NCI-H345 (cell line): ENCODE data around the gene DIP2C.

Experiments used
- DNase-seq: peaks from one replicate; lab custom pipeline; 2025; lab: John Stamatoyannopoulos, UW

DIP2C gene

DNA sequence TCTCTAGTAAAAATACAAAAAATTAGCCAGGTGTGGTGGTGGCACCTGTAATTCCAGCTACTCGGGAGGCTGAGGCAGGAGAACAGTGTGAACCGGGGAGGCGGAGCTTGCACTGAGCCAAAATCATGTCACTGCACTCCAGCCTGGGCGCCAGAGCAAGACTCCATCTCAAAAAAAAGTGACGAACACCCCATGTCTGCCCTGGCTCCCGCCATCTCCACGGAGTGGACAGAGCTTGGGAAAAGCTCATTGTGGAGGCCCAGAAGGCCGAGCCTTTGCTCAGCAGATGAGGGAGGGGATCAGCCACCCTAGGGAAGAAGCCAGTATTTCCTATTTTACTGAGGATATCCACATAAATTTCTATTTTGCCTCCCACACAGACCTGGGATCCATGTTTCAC lies 136.8 kb downstream of the DIP2C start:
- DNase-seq: no peak

DNA sequence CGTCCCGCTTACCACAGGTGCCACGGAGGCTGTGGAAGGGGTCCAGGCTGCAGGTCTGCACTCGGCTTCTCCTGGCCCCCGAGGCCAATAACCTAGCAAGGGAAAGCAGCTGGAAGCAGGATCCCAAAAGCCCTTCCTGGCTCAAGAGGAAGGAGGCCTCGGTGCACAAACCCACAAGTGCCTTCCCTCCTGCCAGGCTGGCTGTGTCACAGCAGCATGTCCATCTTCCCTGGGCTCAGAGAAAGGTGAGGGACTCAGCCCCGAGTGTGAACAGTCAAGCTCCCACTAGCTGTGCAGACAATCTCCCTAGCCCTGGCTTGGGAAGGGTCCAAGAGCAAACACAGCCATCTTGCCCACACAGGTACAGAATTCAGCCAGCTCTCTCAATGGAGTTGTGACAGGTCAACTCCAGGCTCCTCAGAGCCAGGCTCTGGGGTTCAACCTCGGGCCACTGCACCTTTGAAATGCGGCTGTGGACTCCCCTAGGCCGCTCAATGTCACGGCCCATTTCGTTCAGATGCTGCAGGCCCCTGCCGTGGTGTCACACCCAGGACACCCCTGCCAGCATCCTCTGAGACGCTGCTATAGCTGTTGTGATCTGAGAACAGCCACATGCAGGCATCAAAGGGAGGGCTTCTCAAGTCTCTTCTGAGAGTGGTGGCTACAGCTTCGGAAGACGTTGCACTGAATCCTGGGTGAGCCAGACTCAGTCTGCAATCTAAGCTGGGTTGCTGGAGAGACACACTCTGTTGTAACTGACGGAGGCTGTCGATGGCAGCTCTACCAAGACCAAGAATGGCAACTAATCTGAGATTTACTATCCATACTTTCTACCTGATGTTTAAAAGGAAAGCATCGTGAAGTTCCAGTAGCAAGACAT lies 137.9 kb downstream of the DIP2C start:
- DNase-seq: no peak

GRCh38 chr10:550665-551372 lies 138.6 kb downstream of the DIP2C start:
- DNase-seq: no peak

DNA sequence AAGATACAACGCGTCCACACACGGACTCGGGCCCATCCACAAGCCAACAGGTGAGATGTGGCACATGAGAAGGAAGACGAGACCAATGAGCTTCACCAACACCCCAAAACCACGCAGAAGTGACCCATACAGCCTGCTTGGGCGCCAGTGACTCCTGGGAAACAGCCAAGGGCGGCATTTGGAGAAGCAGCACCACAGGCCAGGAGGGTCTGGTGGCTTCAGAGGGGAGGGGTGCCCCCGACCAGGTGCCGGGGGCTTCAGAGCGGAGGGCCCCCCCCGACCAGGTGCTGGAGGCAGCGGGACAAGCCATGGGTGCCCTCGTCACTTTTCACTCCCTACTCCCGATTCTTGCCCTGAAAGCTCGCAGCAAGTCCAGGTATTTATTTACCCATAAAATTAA lies 140.1 kb downstream of the DIP2C start:
- no peak for DNase-seq

GRCh38 chr10:548238-548901 lies 141.1 kb downstream of the DIP2C start:
- DNase-seq: no peak

- DNase-seq: no peak
Observed at GRCh38 chr10:547591-548081, 141.8 kb downstream of the DIP2C start.

- peak; percentile 19 for DNase-seq
Observed at GRCh38 chr10:546971-547590, 142.4 kb downstream of the DIP2C start.

GRCh38 chr10:546451-546850 lies 143.0 kb downstream of the DIP2C start:
- no peak for DNase-seq

GRCh38 chr10:543862-544822 lies 145.3 kb downstream of the DIP2C start:
- no peak for DNase-seq

GRCh38 chr10:543131-543530 lies 146.3 kb downstream of the DIP2C start:
- DNase-seq: no peak

GRCh38 chr10:541750-542371 lies 147.6 kb downstream of the DIP2C start:
- peak; percentile 77 for DNase-seq

- no peak for DNase-seq
Observed at GRCh38 chr10:541041-541440, 148.4 kb downstream of the DIP2C start.

DNA sequence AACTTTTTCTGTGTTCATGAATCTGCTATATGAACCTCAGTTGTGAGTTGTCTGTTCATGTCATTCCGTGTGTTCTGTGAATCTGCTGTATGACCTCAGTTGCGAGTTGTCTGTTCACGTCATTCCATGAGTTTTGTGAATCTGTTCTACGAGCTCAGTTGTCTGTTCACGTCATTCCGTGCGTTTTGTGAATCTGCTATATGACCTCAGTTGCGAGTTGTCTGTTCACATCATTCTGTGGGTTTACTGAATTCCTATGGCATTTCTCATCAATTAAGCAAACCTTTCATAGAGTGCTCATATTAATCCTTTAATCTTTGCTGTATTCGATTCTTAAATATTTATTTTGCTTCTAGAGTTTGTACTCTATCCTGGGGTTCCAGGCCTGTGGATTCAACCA lies 150.6 kb downstream of the DIP2C start:
- no peak for DNase-seq

DNA sequence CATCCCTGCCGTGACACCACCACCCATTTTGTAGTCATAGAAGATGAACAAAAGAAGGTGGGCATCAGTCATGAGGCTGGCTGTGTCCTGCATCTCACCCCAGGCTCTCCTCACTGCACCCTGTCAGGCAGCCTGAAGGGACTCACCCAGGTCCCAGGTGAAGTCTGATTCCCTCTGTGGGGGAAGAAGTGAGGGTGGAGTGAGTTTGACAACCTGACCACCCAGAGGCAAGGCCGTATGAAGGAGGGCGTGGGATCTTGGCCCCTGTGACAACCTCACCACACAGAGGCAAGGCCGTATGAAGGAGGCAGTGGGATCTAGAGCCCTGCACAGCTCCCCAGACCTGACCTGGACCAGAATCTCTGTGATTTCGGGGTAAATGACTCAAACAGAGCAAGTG lies 152.5 kb downstream of the DIP2C start:
- no peak for DNase-seq

DNA sequence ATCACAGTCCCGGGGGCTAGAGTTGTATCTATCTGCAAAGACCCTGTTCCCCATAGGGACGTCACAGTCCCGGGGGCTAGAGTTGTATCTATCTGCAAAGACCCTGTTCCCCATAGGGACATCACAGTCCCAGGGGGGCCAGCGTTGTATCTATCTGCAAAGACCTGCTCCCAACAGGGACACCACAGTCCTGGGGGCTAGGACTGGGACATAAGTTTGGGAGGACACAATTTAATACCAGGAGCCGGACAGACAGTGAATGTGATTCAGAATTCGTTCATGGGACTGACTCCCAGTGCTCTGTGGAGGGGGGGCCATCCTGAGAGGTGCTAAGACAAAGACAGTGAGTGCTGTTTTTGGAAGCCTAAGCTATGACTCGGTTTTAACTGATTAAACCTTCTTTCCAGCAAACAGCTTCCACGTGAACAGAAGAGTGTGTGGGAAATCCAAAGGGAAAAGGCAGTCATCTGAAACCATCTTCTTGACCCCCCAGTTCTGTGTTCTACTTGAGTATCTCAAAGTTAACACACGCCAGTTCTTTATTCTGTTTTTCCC lies 153.0 kb downstream of the DIP2C start:
- no peak for DNase-seq

DNA sequence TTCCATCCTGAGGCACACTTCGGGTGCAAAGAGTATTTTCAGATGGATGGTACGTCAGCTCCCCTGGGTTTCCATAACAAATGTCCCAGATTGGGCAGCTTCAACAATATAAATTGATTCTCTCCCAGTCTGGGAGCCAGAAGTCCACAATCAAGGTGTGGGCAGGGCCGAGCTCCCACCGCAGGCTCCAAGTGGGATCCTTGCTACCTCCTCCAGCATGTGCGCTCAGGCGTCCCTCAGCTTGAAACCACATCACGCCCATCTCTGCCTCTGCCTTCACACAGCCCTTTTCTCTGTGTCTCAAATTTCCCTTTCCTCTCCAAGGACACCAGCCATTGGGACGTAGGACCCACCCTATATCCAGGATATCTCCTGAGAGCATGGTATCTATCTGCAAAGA lies 153.5 kb downstream of the DIP2C start:
- no peak for DNase-seq

GRCh38 chr10:535051-535450 lies 154.4 kb downstream of the DIP2C start:
- no peak for DNase-seq

DNA sequence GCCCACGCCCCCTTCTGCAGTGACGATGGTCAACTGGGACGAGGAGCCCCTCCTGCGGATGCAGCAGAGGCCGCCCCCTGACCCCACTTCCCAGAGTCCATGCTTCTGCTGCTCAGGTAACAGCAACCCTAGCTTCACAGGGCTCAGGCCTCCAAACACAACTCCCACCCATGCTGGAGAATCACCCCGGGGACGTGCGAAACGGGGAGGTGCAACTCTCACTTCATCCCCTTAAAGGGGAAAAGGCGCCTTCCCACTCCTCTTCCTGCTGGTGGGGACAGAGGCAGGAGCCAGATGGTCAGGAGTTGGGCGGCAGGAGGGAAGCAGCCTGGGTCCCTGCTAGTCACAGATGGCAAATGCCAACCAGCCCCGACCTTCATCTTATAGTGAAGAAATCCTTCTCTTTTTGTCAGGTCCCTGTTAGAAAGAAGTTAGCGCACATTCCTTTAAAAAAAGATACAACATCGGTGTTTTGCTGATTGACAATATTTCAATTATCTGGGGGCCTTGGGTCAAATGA lies 155.4 kb downstream of the DIP2C start:
- no peak for DNase-seq

- DNase-seq: no peak
Observed at GRCh38 chr10:533611-534010, 155.9 kb downstream of the DIP2C start.

DNA sequence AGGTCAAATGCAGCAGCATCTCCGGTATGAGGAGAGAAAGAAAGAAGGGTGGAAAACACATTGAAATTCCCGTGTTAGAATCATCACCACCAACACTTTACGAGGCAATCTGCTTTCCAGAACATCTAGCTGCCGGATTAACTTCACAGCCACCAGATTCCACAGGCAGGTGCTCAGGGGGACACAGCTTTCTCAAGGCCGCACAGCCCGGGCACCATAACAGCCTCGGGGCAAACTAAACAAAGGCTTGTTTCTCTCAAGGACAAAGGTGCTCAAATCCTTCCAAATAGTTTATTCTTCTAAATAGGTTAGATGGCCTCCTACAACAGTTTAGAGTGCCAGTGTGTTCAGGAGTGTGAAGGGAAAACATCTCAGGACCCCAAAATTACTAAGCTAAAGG lies 156.3 kb downstream of the DIP2C start:
- no peak for DNase-seq
